DOHH2 (cell line): ENCODE measurements around the gene LILRB4.

Experiments
- H3F3A ChIP-seq: fragments of 200-600 bp; sonication (generic), shearing (Covaris generic); 2 replicates; pipeline ENCODE4 v1.6.0; 2016; ENCODE audit warnings: antibody characterized with exemption, mild to moderate bottlenecking; ENCODE audit not compliant: control insufficient read depth, insufficient read depth
- H3K27ac ChIP-seq: fragments of 200-600 bp; sonication (generic); 2 replicates; pipeline ENCODE4 v1.5.1; 2014; ENCODE audit warnings: low read depth, mild to moderate bottlenecking, low read length, moderate library complexity
- H3K27me3 ChIP-seq: fragments of 200-600 bp; sonication (generic); 2 replicates; pipeline ENCODE4 v1.6.1; 2014; ENCODE audit warnings: mild to moderate bottlenecking, low read length, mixed read lengths; ENCODE audit not compliant: control insufficient read depth
- H3K36me3 ChIP-seq: fragments of 200-600 bp; sonication (generic); 2 replicates; pipeline ENCODE4 v1.6.1; 2014; ENCODE audit warnings: mild to moderate bottlenecking, low read length, moderate library complexity, mixed read lengths; ENCODE audit not compliant: control insufficient read depth
- H3K4me1 ChIP-seq: fragments of 200-600 bp; sonication (generic); 2 replicates; pipeline ENCODE4 v1.6.1; 2014; ENCODE audit warnings: mild to moderate bottlenecking, low read length, mixed read lengths; ENCODE audit not compliant: control insufficient read depth
- H3K4me2 ChIP-seq: fragments of 200-600 bp; sonication (generic); 2 replicates; pipeline ENCODE4 v1.6.0; 2014; ENCODE audit warnings: mild to moderate bottlenecking, low read length, moderate library complexity
- H3K4me3 ChIP-seq: fragments of 200-600 bp; sonication (generic); 2 replicates; pipeline ENCODE4 v1.5.1; 2014; ENCODE audit warnings: mild to moderate bottlenecking, low read length, mixed read lengths
- H3K79me2 ChIP-seq: fragments of 200-600 bp; sonication (generic); 2 replicates; pipeline ENCODE4 v1.6.1; 2014; ENCODE audit warnings: mild to moderate bottlenecking, low read length, mixed read lengths; ENCODE audit not compliant: control insufficient read depth
- H3K9me2 ChIP-seq: fragments of 200-600 bp; sonication (generic); replicated peaks from 2 replicates; pipeline ENCODE4 v1.6.1; 2014; ENCODE audit warnings: mild to moderate bottlenecking, low read length, mixed read lengths; ENCODE audit not compliant: control insufficient read depth
- H3K9me3 ChIP-seq: fragments of 200-600 bp; sonication (generic); 2 replicates; pipeline ENCODE4 v1.6.1; 2014; ENCODE audit warnings: antibody characterized with exemption, low read length, mixed read lengths; ENCODE audit not compliant: control insufficient read depth, insufficient read depth
- H4K20me1 ChIP-seq: fragments of 200-600 bp; sonication (generic); 2 replicates; pipeline ENCODE4 v1.6.0; 2014; ENCODE audit warnings: low read depth, mild to moderate bottlenecking, antibody characterized with exemption, low read length, moderate library complexity; ENCODE audit not compliant: control insufficient read depth, insufficient read depth
- CTCF ChIP-seq: fragments of 200-600 bp; sonication (generic); IDR thresholded peaks from one replicate; pipeline ENCODE4 v1.5.1; 2014; ENCODE audit warnings: antibody characterized with exemption, mild to moderate bottlenecking, low read depth, low read length; ENCODE audit not compliant: poor library complexity, severe bottlenecking
- EZH2phosphoT487 ChIP-seq: fragments of 200-600 bp; sonication (generic); IDR thresholded peaks from 2 replicates; pipeline ENCODE4 v1.6.1; 2017; ENCODE audit warnings: borderline replicate concordance, mild to moderate bottlenecking, antibody characterized with exemption, low read length, moderate library complexity, mixed read lengths

Gene LILRB4

GRCh38 chr19:54684527-54684926 lies 21.7 kb downstream of the LILRB4 start:
- Histone ChIP-seq H3K9me2 (no peaks in the 10 kb centered on the region), H4K20me1 (no peaks in the 10 kb centered on the region), H3K4me3 (no peak overlapping the region), H3K27me3 (peaks cover 27% of the 10 kb centered on the region), H3F3A (no peaks in the 10 kb centered on the region), H3K9me3 (no peaks in the 10 kb centered on the region), H3K4me2 (no peak overlapping the region), H3K27ac (no peak overlapping the region), H3K36me3 (no peaks in the 10 kb centered on the region), H3K79me2 (no peaks in the 10 kb centered on the region), H3K4me1 (no peaks in the 10 kb centered on the region)
- TF ChIP-seq CTCF (no peak), EZH2phosphoT487 (no peak)

- H4K20me1 ChIP-seq = no peaks in the 10 kb centered on the region
- H3F3A ChIP-seq = no peaks in the 10 kb centered on the region
- no peaks in the 10 kb centered on the region for H3K9me3 ChIP-seq
- H3K4me1 ChIP-seq = no peaks in the 10 kb centered on the region
- no peaks in the 10 kb centered on the region for H3K79me2 ChIP-seq
- H3K9me2 ChIP-seq = no peaks in the 10 kb centered on the region
- peaks cover 11% of the 10 kb centered on the region; the same call in 1 of the 2 replicates for H3K27me3 ChIP-seq
- no peaks in the 10 kb centered on the region for H3K36me3 ChIP-seq
- no peak overlapping the region for H3K27ac ChIP-seq
- TF ChIP-seq CTCF = no peak
- no peak for TF ChIP-seq EZH2phosphoT487
- no peak overlapping the region for H3K4me3 ChIP-seq
- no peak overlapping the region for H3K4me2 ChIP-seq
Measured at GRCh38 chr19:54691582-54692297, 29.0 kb downstream of the LILRB4 start.

GRCh38 chr19:54692298-54692615 lies 29.5 kb downstream of the LILRB4 start:
- Histone ChIP-seq H3K79me2 (no peaks in the 10 kb centered on the region), H3K27me3 (peaks cover 11% of the 10 kb centered on the region; the same call in 1 of the 2 replicates), H3K9me2 (no peaks in the 10 kb centered on the region), H3K4me1 (no peaks in the 10 kb centered on the region), H3K4me3 (no peak overlapping the region), H3K36me3 (no peaks in the 10 kb centered on the region), H3K27ac (no peak overlapping the region), H3K9me3 (no peaks in the 10 kb centered on the region), H3K4me2 (no peak overlapping the region), H4K20me1 (no peaks in the 10 kb centered on the region), H3F3A (no peaks in the 10 kb centered on the region)
- TF ChIP-seq CTCF (no peak), EZH2phosphoT487 (no peak)
